ENCODE measurements around the gene C11orf91. TPM values are rescaled to one million over a fixed set of nuclear protein-coding genes. Genes with fewer than 3 reads are reported as not detected.

C11orf91 gene
- total RNA-seq, 1 donor from 2014 or later: 0.65 TPM

- no peaks in the 10 kb centered on the region for H3K4me1 Mint-ChIP-seq
- no peak overlapping the region for H3K27ac Mint-ChIP-seq
- no peak for DNase-seq (ENCODE audit: low spot score in 2 of 2, unreplicated experiment in 2 of 2)
- no peaks in the 10 kb centered on the region for H3K36me3 Mint-ChIP-seq
- H3K9me3 Mint-ChIP-seq: no peaks in the 10 kb centered on the region
- H3K27me3 Mint-ChIP-seq (ENCODE audit: low read depth): peaks cover 4% of the 10 kb centered on the region
- TF ChIP-seq, protein P1, sequence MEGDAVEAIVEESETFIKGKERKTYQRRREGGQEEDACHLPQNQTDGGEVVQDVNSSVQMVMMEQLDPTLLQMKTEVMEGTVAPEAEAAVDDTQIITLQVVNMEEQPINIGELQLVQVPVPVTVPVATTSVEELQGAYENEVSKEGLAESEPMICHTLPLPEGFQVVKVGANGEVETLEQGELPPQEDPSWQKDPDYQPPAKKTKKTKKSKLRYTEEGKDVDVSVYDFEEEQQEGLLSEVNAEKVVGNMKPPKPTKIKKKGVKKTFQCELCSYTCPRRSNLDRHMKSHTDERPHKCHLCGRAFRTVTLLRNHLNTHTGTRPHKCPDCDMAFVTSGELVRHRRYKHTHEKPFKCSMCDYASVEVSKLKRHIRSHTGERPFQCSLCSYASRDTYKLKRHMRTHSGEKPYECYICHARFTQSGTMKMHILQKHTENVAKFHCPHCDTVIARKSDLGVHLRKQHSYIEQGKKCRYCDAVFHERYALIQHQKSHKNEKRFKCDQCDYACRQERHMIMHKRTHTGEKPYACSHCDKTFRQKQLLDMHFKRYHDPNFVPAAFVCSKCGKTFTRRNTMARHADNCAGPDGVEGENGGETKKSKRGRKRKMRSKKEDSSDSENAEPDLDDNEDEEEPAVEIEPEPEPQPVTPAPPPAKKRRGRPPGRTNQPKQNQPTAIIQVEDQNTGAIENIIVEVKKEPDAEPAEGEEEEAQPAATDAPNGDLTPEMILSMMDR (IDR thresholded peaks at IDR 0.05; ENCODE audit: unreplicated experiment): no peak
- H3K4me3 Mint-ChIP-seq: no peak overlapping the region
Measured at GRCh38 chr11:33658195-33658900, 42.3 kb downstream of the C11orf91 start.

- no peaks in the 10 kb centered on the region for H3K4me1 Mint-ChIP-seq
- H3K27me3 Mint-ChIP-seq (ENCODE audit: low read depth): peaks cover 4% of the 10 kb centered on the region
- no peak overlapping the region for H3K27ac Mint-ChIP-seq
- TF ChIP-seq, protein P1 (IDR thresholded peaks at IDR 0.05; ENCODE audit: unreplicated experiment): no peak
- no peaks in the 10 kb centered on the region for H3K9me3 Mint-ChIP-seq
- DNase-seq (ENCODE audit: low spot score in 2 of 2, unreplicated experiment in 2 of 2): no peak
- H3K36me3 Mint-ChIP-seq: no peaks in the 10 kb centered on the region
- H3K4me3 Mint-ChIP-seq: no peak overlapping the region
Measured at GRCh38 chr11:33657757-33658156, 42.9 kb downstream of the C11orf91 start.

DNA sequence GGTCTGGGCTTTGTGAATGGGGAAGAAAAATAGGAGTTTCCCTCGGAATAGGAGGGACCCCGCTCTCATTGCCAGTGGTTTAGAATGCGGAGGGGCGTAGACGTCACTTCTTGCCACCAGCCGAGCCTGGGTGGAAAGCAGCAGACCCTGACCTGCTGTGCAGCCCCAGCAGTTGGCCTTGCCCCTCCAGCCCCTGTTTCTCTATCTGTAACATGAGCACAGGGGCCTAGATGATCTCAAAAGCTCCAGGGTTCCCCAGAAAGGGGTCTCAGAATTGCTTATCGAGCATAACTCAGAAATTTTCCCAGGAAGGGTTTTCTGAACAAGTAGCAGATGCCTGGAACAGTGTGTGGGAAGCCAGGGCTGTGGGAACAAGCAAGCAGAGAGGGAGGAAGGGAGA is 43.9 kb downstream of the C11orf91 start:
- Mint-ChIP-seq H3K36me3 (no peaks in the 10 kb centered on the region), H3K4me1 (no peaks in the 10 kb centered on the region), H3K9me3 (no peaks in the 10 kb centered on the region), H3K27ac (no peak overlapping the region), H3K27me3 (ENCODE audit: low read depth) (no peaks in the 10 kb centered on the region), H3K4me3 (no peak overlapping the region)
- no peak for DNase-seq (ENCODE audit: low spot score in 2 of 2, unreplicated experiment in 2 of 2)
- TF ChIP-seq, protein P1 (IDR thresholded peaks at IDR 0.05; ENCODE audit: unreplicated experiment): no peak

DNA sequence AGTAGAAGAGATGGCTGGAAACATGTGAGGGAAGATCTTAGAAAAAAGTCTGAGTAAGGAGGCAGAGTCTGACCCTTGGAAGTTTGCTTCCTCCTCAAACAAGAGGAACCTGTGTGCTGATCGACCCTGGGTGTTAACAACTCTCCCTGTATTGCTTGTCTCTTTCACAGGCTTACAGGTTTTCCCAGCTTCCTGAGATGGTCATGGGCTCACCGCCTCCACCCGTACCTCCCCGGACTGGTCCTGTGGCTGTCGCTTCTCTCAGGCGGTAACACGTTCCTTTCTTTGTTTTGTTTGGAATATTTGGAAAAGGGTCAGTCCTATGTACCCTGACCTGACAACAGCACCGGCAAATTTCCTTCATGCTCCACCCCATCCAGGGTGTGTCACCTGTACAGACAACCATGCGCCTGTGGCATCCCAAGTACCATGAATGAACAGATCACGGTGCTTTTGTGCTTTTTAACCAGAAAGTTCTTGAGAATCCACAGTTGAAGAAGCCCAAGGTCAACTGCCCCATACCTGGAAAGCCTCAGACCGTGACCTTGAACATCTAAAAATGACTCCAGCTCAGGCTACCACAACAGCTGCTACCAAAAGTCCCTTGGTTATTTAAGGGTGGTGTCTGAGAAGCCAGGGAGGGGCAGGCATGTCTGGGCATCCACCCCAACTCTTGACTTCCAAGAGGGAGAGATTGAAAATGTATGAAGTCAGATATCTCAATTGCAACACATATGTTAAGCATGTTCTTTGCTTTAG is 44.6 kb downstream of the C11orf91 start:
- DNase-seq (ENCODE audit: low spot score in 2 of 2, unreplicated experiment in 2 of 2): no peak
- Mint-ChIP-seq H3K27ac (no peak overlapping the region), H3K4me1 (no peaks in the 10 kb centered on the region), H3K27me3 (ENCODE audit: low read depth) (no peaks in the 10 kb centered on the region), H3K36me3 (no peaks in the 10 kb centered on the region), H3K9me3 (no peaks in the 10 kb centered on the region), H3K4me3 (no peak overlapping the region)
- TF ChIP-seq, protein P1 (IDR thresholded peaks at IDR 0.05; ENCODE audit: unreplicated experiment): no peak

GRCh38 chr11:33654594-33654993 is 46.0 kb downstream of the C11orf91 start:
- H3K36me3 Mint-ChIP-seq: no peaks in the 10 kb centered on the region
- H3K4me1 Mint-ChIP-seq: no peaks in the 10 kb centered on the region
- H3K9me3 Mint-ChIP-seq: no peaks in the 10 kb centered on the region
- TF ChIP-seq, protein P1 (IDR thresholded peaks at IDR 0.05; ENCODE audit: unreplicated experiment): no peak
- H3K27me3 Mint-ChIP-seq (ENCODE audit: low read depth): no peaks in the 10 kb centered on the region
- no peak overlapping the region for H3K27ac Mint-ChIP-seq
- no peak for DNase-seq (ENCODE audit: low spot score in 2 of 2, unreplicated experiment in 2 of 2)
- H3K4me3 Mint-ChIP-seq: no peak overlapping the region

Measured in mesothelial cell of epicardium (in vitro differentiated cells).